Heart right ventricle (tissue), 16 donors: ENCODE data around the gene B4GALT6. TPM values are rescaled to one million over a fixed set of nuclear protein-coding genes. Genes with fewer than 3 reads are reported as not detected.

Experiments
- ATAC-seq, 8 donors: fragments of 200-7000 bp; cut with Tn5 transposase; one replicate each; pipeline ENCODE4 v1.9.1; 2020; ENCODE audit warnings: mild to moderate bottlenecking in 8 of 8, moderate library complexity in 8 of 8, moderate number of reproducible peaks in 1 of 8
- DNase-seq, 2 donors: peaks; one replicate each; pipeline ENCODE4 v3.0.0-alpha.2; 2020
- H3K27ac ChIP-seq, 10 donors: fragments of 200-600 bp; sonication (generic) in 2 of 10; one replicate each; pipeline versions ENCODE4 v1.5.0 to v1.8.0; 2020 to 2022; ENCODE audit warnings: mild to moderate bottlenecking in 3 of 10
- H3K27me3 ChIP-seq, 7 donors: fragments of 200-600 bp; one replicate each; pipeline ENCODE4 v1.8.0; 2021 to 2022; ENCODE audit warnings: mild to moderate bottlenecking in 2 of 7
- H3K36me3 ChIP-seq, 9 donors: fragments of 200-600 bp; sonication (generic) in 1 of 9; one replicate each; pipeline versions ENCODE4 v1.5.0 to v1.8.0; 2020 to 2022; ENCODE audit warnings: mild to moderate bottlenecking in 2 of 9
- H3K4me1 ChIP-seq, 9 donors: fragments of 200-600 bp; sonication (generic) in 1 of 9; one replicate each; pipeline versions ENCODE4 v1.5.0 to v1.8.0; 2020 to 2022; ENCODE audit warnings: mild to moderate bottlenecking in 4 of 9
- H3K4me3 ChIP-seq, 10 donors: fragments of 200-600 bp; sonication (generic) in 2 of 10; one replicate each; pipeline versions ENCODE4 v1.5.0 to v1.8.0; 2020 to 2022; ENCODE audit warnings: mild to moderate bottlenecking in 7 of 10, moderate library complexity in 2 of 10
- H3K9me3 ChIP-seq, 11 donors: fragments of 200-600 bp in 10 of 11; sonication (generic) in 2 of 11; one replicate each; pipeline versions ENCODE4 v1.5.0 to v1.8.0; 2013 to 2022; ENCODE audit warnings: mild to moderate bottlenecking in 2 of 11, control low read depth in 1 of 11, moderate library complexity in 1 of 11
- WGBS, 2 donors: extraction: QIAGEN DNeasy Blood & Tissue Kit; methylation state at CpG; one replicate each; pipeline ENCODE4 v1.1.7; 2013; ENCODE audit warnings: inconsistent platforms in 1 of 2; 5-methylcytosine and 5-hydroxymethylcytosine counted together
- intact Hi-C, 10 donors: fragments of 100-400 bp; cut with DNase I; formaldehyde crosslinking; loops; one replicate each; pipeline versions ENCODE4 v1.11.1 to v1.14.2; 2022
- polyA plus RNA-seq, 2 donors: library from polyadenylated mRNA; stranded (reverse); fragments of 200-250 nt; gene quantifications; one replicate each; pipeline ENCODE4 v1.2.3, GENCODE V29; 2013
- total RNA-seq, 10 donors: library from RNA; stranded (reverse); fragmentation: NEBNext Ultra II Directional in 3 of 10; extraction: Animal tissue kit (Norgen Biotek cat#: 25700) in 3 of 10; gene quantifications; one replicate each; pipeline versions ENCODE4 v1.2.1 to v1.2.4, GENCODE V29; 2021 to 2023
- TF ChIP-seq, protein P1 (sequence below), 9 donors: fragments of 200-600 bp; sonication (generic) in 2 of 9; IDR thresholded peaks; one replicate each; pipeline versions ENCODE4 v1.5.0 to v1.8.0; 2021 to 2022; ENCODE audit warnings: antibody characterized with exemption in 9 of 9, mild to moderate bottlenecking in 5 of 9, moderate library complexity in 1 of 9
- donor health status: Arrhythmogenic right ventricular cardiomyopathy.
- donor health status: ischemic (EF 13 %, LVEDD 7.1; RV severe dilation, severe dysfunction).
- donor health status: healthy with polysubstance abuse.
- donor health status: DM: no; HTN: yes; CAD: no.
- donor health status: DM: no; HTN: no; CAD: no.
- donor health status: ischemic (EF 25% LVEDD 6.9; RV normal size, moderate dysfunction).
- donor health status: ischemic (EF 25% LVEDD 5.7; RV mildly dilated, moderate dysfunction).
- donor health status: healthy.
- donor health status: DM: yes; HTN: yes; CAD: no.
- donor health status: Ischemic cardiomyopathy.
- donor health status: ischemic (EF 35%, LVEDD 5.7; RV mildly dilated, moderate dysfunction).
- donor health status: nonischemic (EF 11% LVEDD 7.7; RV severe dilation, severe dysfunction).
- donor health status: DM: yes; HTN: yes; CAD: no.
- donor health status: PGD.
- donor health status: ischemic (EF 29% LVEDD 5.4; RV normal size, mild dysfunction).
- donor health status: nonischemic (EF 23%, LVEDD 6.1; RV moderate dilation, normal function).

The B4GALT6 gene
- total and polyA plus RNA-seq, 12 donors, result 0.61 to 19.6 (median 7.8) TPM

- no peaks in the 10 kb centered on the region for H3K36me3 ChIP-seq
- 83 to 84% methylated on average over 5 of the region's 5 CpGs for WGBS, 2 donors
- no peak overlapping the region for H3K4me3 ChIP-seq
- DNase-seq (no peak), ATAC-seq (no peak)
- H3K9me3 ChIP-seq, result peaks cover 0 to 5% (median 0%) of the 10 kb centered on the region in 11 donors
- H3K27ac ChIP-seq, result no peak overlapping the region
- intact Hi-C loops, result no loop called here
- peaks cover 0 to 6% (median 0%) of the 10 kb centered on the region in 7 donors for H3K27me3 ChIP-seq
- no peaks in the 10 kb centered on the region for H3K4me1 ChIP-seq
- TF ChIP-seq, protein P1, sequence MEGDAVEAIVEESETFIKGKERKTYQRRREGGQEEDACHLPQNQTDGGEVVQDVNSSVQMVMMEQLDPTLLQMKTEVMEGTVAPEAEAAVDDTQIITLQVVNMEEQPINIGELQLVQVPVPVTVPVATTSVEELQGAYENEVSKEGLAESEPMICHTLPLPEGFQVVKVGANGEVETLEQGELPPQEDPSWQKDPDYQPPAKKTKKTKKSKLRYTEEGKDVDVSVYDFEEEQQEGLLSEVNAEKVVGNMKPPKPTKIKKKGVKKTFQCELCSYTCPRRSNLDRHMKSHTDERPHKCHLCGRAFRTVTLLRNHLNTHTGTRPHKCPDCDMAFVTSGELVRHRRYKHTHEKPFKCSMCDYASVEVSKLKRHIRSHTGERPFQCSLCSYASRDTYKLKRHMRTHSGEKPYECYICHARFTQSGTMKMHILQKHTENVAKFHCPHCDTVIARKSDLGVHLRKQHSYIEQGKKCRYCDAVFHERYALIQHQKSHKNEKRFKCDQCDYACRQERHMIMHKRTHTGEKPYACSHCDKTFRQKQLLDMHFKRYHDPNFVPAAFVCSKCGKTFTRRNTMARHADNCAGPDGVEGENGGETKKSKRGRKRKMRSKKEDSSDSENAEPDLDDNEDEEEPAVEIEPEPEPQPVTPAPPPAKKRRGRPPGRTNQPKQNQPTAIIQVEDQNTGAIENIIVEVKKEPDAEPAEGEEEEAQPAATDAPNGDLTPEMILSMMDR (IDR thresholded peaks at IDR 0.05), result no peak
These were observed 89.1 kb downstream of the B4GALT6 start for GRCh38 chr18:31595121-31595771.

- TF ChIP-seq, protein P1 (IDR thresholded peaks at IDR 0.05), result no peak
- Histone ChIP-seq H3K36me3 (no peaks in the 10 kb centered on the region), H3K9me3 (peaks cover 0 to 5% (median 0%) of the 10 kb centered on the region in 11 donors), H3K4me1 (no peaks in the 10 kb centered on the region), H3K27ac (no peak overlapping the region), H3K27me3 (peaks cover 0 to 6% (median 0%) of the 10 kb centered on the region in 7 donors), H3K4me3 (no peak overlapping the region)
- intact Hi-C loops, result no loop called here
- DNase-seq (no peak), ATAC-seq (no peak)
- WGBS, 2 donors, result 59 to 68% methylated on average over 10 of the region's 10 CpGs
These were observed 91.7 kb downstream of the B4GALT6 start for GRCh38 chr18:31592506-31593157.

DNA sequence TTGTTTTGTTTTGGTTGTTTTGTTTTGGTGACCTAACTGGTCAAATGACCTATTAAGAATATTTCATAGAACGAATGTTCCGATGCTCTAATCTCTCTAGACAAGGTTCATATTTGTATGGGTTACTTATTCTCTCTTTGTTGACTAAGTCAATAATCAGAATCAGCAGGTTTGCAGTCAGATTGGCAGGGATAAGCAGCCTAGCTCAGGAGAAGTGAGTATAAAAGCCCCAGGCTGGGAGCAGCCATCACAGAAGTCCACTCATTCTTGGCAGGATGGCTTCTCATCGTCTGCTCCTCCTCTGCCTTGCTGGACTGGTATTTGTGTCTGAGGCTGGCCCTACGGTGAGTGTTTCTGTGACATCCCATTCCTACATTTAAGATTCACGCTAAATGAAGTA, 92.8 kb downstream of the B4GALT6 start, which contains the start of gene TTR:
TSS of gene TTR (plus strand) at position 250 of the 400 bp plus-strand sequence. CDS start at position 276, 26 bp downstream.
- intact Hi-C loops, result no loop called here
- H3K27ac ChIP-seq, result no peak within 1 kb of the TSS
- TF ChIP-seq, protein P1 (IDR thresholded peaks at IDR 0.05), result no peak
- H3K27me3 ChIP-seq, result peaks cover 0 to 6% (median 0%) of the 10 kb centered on the region in 7 donors
- H3K4me1 ChIP-seq, result no peaks in the 10 kb centered on the region
- peaks cover 0 to 5% (median 0%) of the 10 kb centered on the region in 11 donors for H3K9me3 ChIP-seq
- no peaks in the 10 kb centered on the region for H3K36me3 ChIP-seq
- WGBS, 2 donors, result 67 to 72% methylated on average over 5 of the region's 5 CpGs
- H3K4me3 ChIP-seq, result no peak within 1 kb of the TSS
- DNase-seq (no peak), ATAC-seq (no peak)

GRCh38 chr18:31591113-31591512, 93.3 kb downstream of the B4GALT6 start:
- TF ChIP-seq, protein P1 (IDR thresholded peaks at IDR 0.05), result no peak
- H3K4me3 ChIP-seq, result no peak overlapping the region
- H3K4me1 ChIP-seq, result no peaks in the 10 kb centered on the region
- no peak for DNase-seq
- no peaks in the 10 kb centered on the region for H3K36me3 ChIP-seq
- 67 to 75% methylated on average over 2 of the region's 2 CpGs for whole genome bisulfite sequencing, 2 donors
- peaks cover 0 to 6% (median 0%) of the 10 kb centered on the region in 7 donors for H3K27me3 ChIP-seq
- H3K27ac ChIP-seq, result no peak overlapping the region
- ATAC-seq, result no peak
- intact Hi-C loops, result no loop called here
- peaks cover 0 to 5% (median 0%) of the 10 kb centered on the region in 11 donors for H3K9me3 ChIP-seq
